Left lobe of liver (tissue), 2 donors: ENCODE measurements around the gene CTXND1. TPM values are rescaled to one million over a fixed set of nuclear protein-coding genes. Genes with fewer than 3 reads are reported as not detected.

Source experiments
- ATAC-seq: fragments of 200-7000 bp; cut with Tn5 transposase; one replicate; pipeline ENCODE4 v1.9.1; 2020; ENCODE audit warnings: mild to moderate bottlenecking, moderate library complexity
- DNase-seq: peaks from one replicate; pipeline ENCODE4 v3.0.0-alpha.2; 2020; ENCODE audit warnings: low spot score
- total RNA-seq: library from RNA; stranded (reverse); gene quantifications from one replicate; pipeline ENCODE4 v1.2.1, GENCODE V29; 2021
- donor health status: DM: no; HTN: no; CAD: no; lungs with moderate emphysema.
- donor health status: DM: no; HTN: yes; CAD: no.

CTXND1 gene
- total RNA-seq, 1 donor from 2014 or later = 4.5 TPM

DNA sequence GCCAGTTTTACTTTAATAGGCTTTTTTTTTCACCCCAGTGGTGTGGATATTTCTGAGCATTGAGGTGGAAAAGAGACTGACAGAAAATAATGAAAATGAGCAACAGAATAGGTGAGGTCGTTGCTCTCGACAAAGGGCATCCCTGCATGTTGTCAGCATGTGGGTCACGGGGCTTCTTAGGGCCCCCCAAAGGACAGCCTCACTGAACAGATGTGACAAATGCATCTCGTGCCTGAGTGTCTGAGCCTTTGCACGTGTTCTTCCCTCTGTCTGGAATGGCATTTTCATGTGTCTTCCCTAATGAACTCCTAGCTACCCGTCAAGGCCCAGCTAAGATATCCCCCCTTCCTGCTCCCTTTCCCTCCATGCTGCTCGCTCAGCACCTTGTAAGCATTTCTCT is 67.5 kb downstream of the CTXND1 start:
- DNase-seq (no peak), ATAC-seq (no peak)

- peak; percentile 30 for ATAC-seq
- DNase-seq = no peak
Measured at GRCh38 chr15:80183886-80184285, 68.1 kb downstream of the CTXND1 start.

GRCh38 chr15:80183306-80183705 is 68.7 kb downstream of the CTXND1 start:
- DNase-seq (no peak), ATAC-seq (no peak)

DNA sequence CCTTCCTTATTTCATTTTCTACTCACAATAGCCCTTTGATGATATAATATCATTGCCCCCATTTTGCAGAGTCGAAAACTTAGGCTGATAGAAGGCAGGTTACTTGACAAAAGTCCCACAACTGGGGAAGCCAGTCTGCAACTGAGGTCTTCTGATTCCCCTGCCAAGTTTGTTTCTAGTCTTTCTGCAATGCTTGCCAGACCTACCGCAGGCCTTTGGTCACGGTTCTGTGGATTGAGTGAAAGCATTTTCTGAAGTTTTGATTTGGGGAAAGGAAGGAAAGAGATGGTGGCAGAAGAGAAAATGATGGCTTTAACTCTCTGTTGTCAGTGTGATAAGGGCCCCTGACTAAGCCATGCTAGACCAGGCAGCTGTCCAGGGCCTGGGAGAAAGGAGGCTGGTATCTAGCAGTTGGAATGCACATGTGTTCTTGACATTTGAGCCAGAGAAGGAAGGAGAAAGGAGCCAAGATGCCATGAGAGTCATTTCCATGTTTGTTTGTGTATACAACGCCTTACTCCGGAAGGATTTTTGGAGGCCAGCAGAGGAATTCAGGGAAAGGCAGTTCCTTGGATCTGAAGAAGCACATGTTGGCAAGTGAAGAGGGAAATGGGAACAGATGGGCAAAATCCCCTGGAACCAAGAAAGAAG is 69.3 kb downstream of the CTXND1 start:
- ATAC-seq = peak; percentile 12
- no peak for DNase-seq

- ATAC-seq (no peak), DNase-seq (no peak)
Measured at GRCh38 chr15:80180986-80181385, 71.0 kb downstream of the CTXND1 start.

GRCh38 chr15:80180468-80180867 is 71.5 kb downstream of the CTXND1 start:
- DNase-seq = no peak
- ATAC-seq = no peak

DNA sequence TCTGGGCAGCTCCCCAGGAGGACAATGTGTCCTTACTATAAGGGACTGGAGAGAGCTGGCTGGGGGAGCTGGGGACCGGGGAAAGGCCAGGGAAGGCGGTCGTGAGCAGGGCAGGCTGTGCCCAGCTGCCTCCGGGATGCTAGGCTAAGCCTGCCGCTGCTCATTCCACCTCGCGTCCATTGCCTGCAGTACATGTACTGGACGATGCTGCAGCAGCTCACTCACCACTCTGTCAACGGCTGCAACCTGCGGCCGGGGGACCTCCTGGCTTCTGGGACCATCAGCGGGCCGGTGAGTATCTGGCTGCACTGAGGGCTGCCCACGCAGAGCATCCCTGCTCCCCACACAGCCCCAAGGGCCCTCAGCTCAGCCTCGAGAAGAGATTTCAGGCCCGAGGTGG is 72.1 kb downstream of the CTXND1 start:
- DNase-seq (no peak), ATAC-seq (no peak)

DNA sequence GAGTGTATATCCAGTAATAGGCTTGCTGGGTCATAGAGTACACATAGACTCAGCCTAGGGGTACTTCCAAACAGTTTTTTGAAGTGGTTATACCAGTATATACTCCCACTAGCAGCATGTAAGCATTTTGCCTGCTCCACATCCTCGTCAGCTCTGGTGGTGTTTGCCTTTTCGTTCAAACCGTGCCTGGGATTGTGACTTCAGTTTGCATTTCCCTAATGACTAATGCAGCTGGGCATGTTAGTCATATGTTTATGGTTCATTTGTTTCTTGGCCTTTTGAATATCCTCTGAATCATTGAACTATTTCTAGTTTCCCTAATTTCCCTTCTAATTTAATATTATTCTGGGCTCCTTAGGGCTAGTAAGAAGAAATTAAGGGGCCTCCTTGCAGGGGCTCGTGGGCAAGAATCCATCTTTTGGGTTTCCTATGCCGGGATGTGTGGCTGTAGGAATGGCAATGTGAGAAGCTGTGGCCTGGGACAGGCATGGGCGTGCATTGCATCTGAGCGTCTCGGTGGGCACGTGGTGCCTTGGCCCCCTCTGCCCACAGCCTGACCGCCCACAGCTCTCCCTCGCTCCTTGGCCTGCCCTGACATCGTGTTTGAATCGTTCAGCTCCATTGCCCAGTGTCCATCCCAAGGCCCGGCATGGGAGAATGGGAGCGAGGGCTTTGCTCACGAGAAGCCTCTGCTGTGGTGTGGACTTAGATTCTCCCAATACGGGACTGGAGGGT is 72.8 kb downstream of the CTXND1 start:
- DNase-seq (no peak), ATAC-seq (no peak)

DNA sequence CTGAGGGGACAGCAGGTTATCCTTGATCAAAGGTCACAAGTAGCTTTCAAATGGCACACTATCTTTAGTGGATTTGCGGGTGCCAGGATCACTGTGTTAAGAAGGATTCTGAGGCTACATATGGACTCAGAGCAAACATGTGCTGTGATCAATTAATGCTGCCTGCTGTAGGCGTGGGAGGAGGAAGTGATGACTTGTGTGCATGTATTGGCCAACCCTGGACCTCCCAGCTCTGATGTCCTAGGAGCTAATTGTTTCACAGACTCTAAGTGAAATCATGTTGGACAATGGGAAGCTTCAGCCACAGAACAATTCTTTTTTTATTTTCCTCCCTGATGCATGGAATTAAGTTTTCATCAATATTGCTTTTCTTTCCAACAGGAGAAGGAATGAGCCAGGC is 74.9 kb downstream of the CTXND1 start:
- no peak for ATAC-seq
- DNase-seq = no peak

GRCh38 chr15:80176443-80176842 is 75.6 kb downstream of the CTXND1 start:
- DNase-seq (peak; percentile 95), ATAC-seq (peak; percentile 56)

DNA sequence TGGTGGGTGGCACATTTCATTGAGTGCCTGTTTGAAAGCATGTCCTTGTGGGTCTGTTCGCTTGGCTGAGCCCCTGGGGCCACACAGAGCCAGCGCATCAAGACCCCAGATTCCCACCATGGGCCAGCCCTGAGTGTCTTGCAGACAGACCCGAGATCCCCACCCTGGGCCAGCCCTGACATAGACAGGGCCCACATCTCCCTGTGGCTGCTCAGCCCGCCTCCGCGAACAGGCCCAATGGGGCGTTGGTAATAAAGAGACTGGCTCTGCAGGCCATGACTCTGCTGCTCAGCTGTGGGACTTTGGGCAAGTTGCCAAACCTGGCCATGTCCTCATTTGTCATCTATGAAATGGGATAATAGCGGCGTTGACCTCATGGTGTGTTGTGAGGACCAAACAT is 76.6 kb downstream of the CTXND1 start:
- DNase-seq = no peak
- no peak for ATAC-seq

DNA sequence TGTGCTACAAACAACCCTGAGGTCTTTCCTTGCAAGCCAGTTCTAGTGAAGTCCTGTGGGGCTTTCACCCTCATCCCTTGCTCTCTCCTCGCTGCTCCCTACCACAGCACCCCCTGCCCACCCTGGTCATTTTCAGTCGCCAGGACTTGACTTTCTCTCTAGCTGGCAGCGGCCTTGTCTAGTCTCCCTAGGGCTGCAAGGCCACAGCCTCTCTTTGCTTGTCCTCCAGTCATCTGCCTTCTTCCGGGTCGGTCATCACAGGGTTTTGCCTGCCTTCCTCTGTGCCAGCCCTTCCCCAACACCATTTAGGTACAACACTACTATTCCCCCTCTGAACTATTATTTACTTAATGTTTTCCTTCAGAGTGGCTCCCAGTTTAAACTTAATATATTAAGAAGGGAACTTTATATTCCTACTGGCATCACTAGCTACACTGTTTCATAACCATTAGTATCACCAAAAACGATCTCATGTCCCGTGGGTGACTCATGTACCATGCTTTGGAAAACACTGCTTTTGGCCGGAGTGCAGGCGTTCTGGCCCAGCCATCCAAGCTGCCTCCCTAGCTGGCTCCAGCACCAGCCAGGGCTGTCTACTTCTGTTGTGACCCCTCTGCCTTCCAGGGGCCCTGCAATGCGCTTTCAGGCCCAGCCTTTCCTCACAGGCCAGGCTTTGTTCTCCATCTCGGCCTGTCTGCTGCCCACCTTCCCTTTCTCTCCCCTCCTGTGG is 77.8 kb downstream of the CTXND1 start:
- peak; percentile 36 for ATAC-seq
- DNase-seq = peak; percentile 79

GRCh38 chr15:80173022-80173759 is 78.8 kb downstream of the CTXND1 start:
- DNase-seq = peak; percentile 92

GRCh38 chr15:80172401-80172800 is 79.6 kb downstream of the CTXND1 start:
- ATAC-seq (no peak), DNase-seq (no peak)

More at GRCh38 chr15:80173022-80173759, 78.8 kb downstream of the CTXND1 start:
- peak; percentile 71 for ATAC-seq

DNA sequence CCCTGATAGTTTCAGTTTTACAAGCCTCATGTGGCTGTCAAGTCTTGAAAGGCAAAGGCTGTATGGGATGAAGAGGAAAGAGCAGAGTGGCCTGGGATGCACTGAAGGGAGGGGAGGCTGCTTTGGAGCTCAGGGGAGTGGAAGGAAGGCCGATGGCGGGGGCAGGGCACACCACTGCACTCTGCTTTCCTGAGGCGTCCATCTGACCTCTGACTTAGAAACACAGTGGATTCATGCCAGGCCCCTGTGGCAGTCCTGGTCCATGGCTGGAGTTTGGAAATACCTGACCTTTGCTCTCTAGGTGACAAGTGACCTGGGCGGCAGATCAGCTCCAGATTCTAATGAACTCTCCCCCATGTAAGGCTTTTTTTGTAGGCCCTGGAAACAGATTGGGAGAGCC is 80.2 kb downstream of the CTXND1 start:
- ATAC-seq (peak; percentile 66), DNase-seq (peak; percentile 94)

DNA sequence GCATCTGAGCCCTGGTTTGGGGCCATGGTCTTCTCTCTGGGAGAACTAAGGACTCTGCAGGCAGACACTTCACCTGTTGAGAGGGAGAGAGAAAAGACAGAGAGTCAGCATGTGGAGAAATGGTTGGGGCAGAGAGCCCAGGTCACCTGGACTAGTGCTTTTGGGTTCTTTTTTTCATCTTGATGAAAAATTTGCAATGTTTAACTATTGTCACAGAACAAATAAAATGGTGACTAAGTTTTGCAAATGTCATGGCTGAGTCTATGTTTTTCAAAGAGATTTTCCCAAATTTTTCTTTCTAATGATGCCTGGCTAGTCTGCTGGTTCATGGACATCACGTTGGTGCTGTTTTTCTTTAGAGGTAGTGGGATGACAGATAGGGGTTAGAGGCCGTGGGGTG is 81.4 kb downstream of the CTXND1 start:
- peak; percentile 9 for ATAC-seq

DNA sequence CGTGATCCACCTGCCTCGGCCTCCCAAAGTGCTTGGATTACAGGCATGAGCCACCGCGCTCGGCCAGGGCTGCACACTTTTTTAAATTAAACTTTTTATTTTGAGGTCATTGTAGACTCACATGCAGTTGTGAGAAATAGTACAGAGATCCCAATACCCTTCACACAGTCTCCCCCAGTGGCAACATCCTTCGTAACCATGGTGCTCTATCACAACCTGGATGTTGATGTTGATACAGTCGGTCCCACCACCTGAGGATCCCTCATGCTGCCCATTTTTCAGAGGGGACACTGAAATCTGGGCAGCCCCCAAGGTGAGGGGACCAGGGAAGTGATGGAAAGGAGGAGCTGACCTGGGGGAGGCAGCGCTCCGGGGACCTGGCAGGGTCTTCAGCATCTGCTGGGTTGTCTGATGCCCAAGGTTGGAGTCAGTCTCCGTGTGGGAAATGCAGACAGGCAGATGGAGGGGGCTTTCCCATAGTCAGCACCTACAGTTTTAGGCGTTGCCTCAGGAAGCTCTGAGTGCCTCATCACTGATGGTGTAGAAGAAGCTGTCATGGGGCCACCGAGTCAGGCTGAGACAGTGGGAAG is 82.2 kb downstream of the CTXND1 start:
- no peak for ATAC-seq
- DNase-seq = no peak

More for the DNA sequence above, 81.4 kb downstream of the CTXND1 start:
- no peak for DNase-seq

GRCh38 chr15:80168421-80168820 is 83.6 kb downstream of the CTXND1 start:
- no peak for ATAC-seq
- no peak for DNase-seq

DNA sequence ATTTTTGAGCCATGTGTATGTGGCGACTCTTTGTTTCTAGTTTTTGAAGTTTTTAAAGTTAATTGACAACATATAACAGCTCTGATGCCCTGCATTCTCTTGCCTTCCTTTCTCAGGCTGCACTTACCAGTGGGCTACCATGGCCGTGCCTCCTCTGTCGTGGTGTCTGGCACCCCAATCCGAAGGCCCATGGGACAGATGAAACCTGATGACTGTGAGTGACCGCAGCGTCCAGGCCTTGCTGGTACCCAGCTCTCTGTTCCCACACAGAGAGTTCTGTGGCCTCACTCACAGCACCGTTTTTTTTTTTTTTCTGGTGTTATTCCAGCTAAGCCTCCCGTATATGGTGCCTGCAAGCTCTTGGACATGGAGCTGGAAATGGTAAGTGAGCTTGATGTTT is 84.1 kb downstream of the CTXND1 start:
- ATAC-seq (no peak), DNase-seq (no peak)

DNA sequence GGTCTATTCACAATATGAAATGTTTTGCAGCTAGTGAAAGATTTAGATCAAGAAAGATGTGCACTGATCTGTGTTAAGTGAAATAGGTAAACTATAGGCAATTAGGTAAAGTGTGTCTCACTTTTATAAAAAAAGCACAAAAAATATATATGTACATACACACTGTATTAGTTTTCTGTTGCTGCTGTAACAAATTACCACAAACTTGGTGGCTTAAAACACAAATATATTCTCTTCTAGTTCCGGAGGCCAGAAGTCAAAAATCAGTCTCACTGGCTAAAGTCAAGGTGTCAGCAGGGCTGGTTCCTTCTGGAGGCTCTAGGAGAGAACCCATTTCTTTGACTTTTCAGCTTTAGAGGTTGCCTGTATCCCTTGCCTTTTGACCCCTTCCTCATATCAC is 88.1 kb downstream of the CTXND1 start:
- no peak for DNase-seq
- no peak for ATAC-seq

DNA sequence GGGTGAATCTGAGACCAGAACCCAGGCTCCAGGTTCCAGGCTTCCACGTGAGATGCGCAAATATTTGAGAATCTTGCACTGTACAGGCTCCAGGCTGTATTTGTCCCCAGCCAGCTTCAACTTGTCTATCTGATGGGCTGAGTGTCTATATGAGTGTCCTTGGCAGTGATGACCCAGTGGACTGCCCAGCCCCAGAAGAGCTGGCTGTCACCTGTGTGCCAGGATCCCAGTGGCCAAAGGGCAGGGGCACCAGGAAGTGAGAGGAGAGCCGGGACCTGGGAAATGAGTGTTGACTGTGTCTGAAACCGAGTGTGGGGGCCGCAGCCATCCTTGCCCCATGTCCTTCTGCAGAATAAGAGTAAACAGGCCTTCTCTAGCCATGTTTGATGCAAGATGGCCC is 88.8 kb downstream of the CTXND1 start:
- DNase-seq (peak; percentile 95), ATAC-seq (peak; percentile 76)
